IPS-20b (cell line): ENCODE results near the gene RSPH9.

Experiments used
- H3K27ac ChIP-seq: one replicate; pipeline ENCODE4 v1.5.1; 2013; ENCODE audit warnings: low read length
- H3K27me3 ChIP-seq: 2 replicates; pipeline ENCODE4 v1.6.1; 2013; ENCODE audit warnings: mild to moderate bottlenecking, low read length, inconsistent platforms; ENCODE audit not compliant: insufficient read depth
- H3K36me3 ChIP-seq: 2 replicates; pipeline ENCODE4 v1.6.1; 2013; ENCODE audit warnings: low read depth, mild to moderate bottlenecking, inconsistent platforms, low read length, moderate library complexity; ENCODE audit not compliant: insufficient read depth
- H3K4me1 ChIP-seq: 2 replicates; pipeline ENCODE4 v1.6.1; 2013; ENCODE audit warnings: mild to moderate bottlenecking, control low read depth, inconsistent platforms, low read length, moderate library complexity; ENCODE audit not compliant: insufficient read depth
- H3K4me3 ChIP-seq: 2 replicates; pipeline ENCODE4 v1.5.1; 2013; ENCODE audit warnings: mild to moderate bottlenecking, low read length, inconsistent platforms
- H3K9ac ChIP-seq: 2 replicates; pipeline ENCODE4 v1.6.1; 2013; ENCODE audit warnings: low read depth, mild to moderate bottlenecking, inconsistent platforms, low read length, moderate library complexity
- H3K9me3 ChIP-seq: 2 replicates; pipeline ENCODE4 v1.6.1; 2013; ENCODE audit warnings: mild to moderate bottlenecking, low read depth, low read length, inconsistent platforms; ENCODE audit not compliant: insufficient read depth

The RSPH9 gene

GRCh38 chr6:43671801-43672690, 27.2 kb downstream of the RSPH9 start:
- Histone ChIP-seq H3K27me3 (no peaks in the 10 kb centered on the region), H3K9me3 (no peaks in the 10 kb centered on the region), H3K4me3 (no peak overlapping the region), H3K36me3 (peaks cover 65% of the 10 kb centered on the region), H3K9ac (no peak overlapping the region), H3K27ac (no peak overlapping the region), H3K4me1 (peaks cover 10% of the 10 kb centered on the region; the same call in 1 of the 2 replicates)

- Histone ChIP-seq H3K9me3 (no peaks in the 10 kb centered on the region), H3K4me3 (no peak overlapping the region), H3K27ac (no peak overlapping the region), H3K36me3 (peaks cover 81% of the 10 kb centered on the region), H3K4me1 (peaks cover 3% of the 10 kb centered on the region; the same call in 1 of the 2 replicates), H3K9ac (no peak overlapping the region), H3K27me3 (no peaks in the 10 kb centered on the region)
Observed at GRCh38 chr6:43673444-43674084, 28.7 kb downstream of the RSPH9 start.

GRCh38 chr6:43674291-43674690, 29.5 kb downstream of the RSPH9 start:
- no peaks in the 10 kb centered on the region for H3K27me3 ChIP-seq
- H3K36me3 ChIP-seq = peaks cover 88% of the 10 kb centered on the region
- no peaks in the 10 kb centered on the region for H3K4me1 ChIP-seq
- no peaks in the 10 kb centered on the region for H3K9me3 ChIP-seq
- H3K9ac ChIP-seq = no peak overlapping the region
- no peak overlapping the region for H3K27ac ChIP-seq
- no peak overlapping the region for H3K4me3 ChIP-seq

- H3K4me3 ChIP-seq = no peak overlapping the region
- H3K36me3 ChIP-seq = peaks cover 94% of the 10 kb centered on the region
Observed at GRCh38 chr6:43674921-43675320, 30.1 kb downstream of the RSPH9 start.

GRCh38 chr6:43676962-43677606, 32.2 kb downstream of the RSPH9 start:
- Histone ChIP-seq H3K27me3 (no peaks in the 10 kb centered on the region), H3K9me3 (no peaks in the 10 kb centered on the region), H3K9ac (no peak overlapping the region), H3K4me3 (no peak overlapping the region), H3K36me3 (peaks cover 94% of the 10 kb centered on the region), H3K4me1 (no peaks in the 10 kb centered on the region), H3K27ac (no peak overlapping the region)

More at GRCh38 chr6:43674921-43675320, 30.1 kb downstream of the RSPH9 start:
- no peak overlapping the region for H3K9ac ChIP-seq
- H3K27ac ChIP-seq = no peak overlapping the region
- H3K9me3 ChIP-seq = no peaks in the 10 kb centered on the region
- H3K4me1 ChIP-seq = no peaks in the 10 kb centered on the region
- H3K27me3 ChIP-seq = no peaks in the 10 kb centered on the region

- Histone ChIP-seq H3K4me1 (no peaks in the 10 kb centered on the region), H3K27ac (no peak overlapping the region), H3K27me3 (no peaks in the 10 kb centered on the region), H3K9me3 (no peaks in the 10 kb centered on the region), H3K4me3 (no peak overlapping the region), H3K9ac (no peak overlapping the region), H3K36me3 (peaks cover 87% of the 10 kb centered on the region)
Observed at GRCh38 chr6:43677759-43678158, 32.9 kb downstream of the RSPH9 start.

- Histone ChIP-seq H3K36me3 (peaks cover 82% of the 10 kb centered on the region), H3K4me1 (no peaks in the 10 kb centered on the region), H3K9ac (no peak overlapping the region), H3K4me3 (no peak overlapping the region), H3K9me3 (no peaks in the 10 kb centered on the region), H3K27ac (no peak overlapping the region), H3K27me3 (no peaks in the 10 kb centered on the region)
Observed at GRCh38 chr6:43678341-43678740, 33.5 kb downstream of the RSPH9 start.

- H3K27ac ChIP-seq = no peak overlapping the region
- peaks cover 75% of the 10 kb centered on the region for H3K36me3 ChIP-seq
- no peaks in the 10 kb centered on the region for H3K9me3 ChIP-seq
- no peak overlapping the region for H3K4me3 ChIP-seq
- no peak overlapping the region for H3K9ac ChIP-seq
- H3K27me3 ChIP-seq = no peaks in the 10 kb centered on the region
- H3K4me1 ChIP-seq = no peaks in the 10 kb centered on the region
Observed at GRCh38 chr6:43679057-43679456, 34.2 kb downstream of the RSPH9 start.

GRCh38 chr6:43680308-43681200, 35.7 kb downstream of the RSPH9 start:
- no peak overlapping the region for H3K27ac ChIP-seq
- H3K9me3 ChIP-seq = no peaks in the 10 kb centered on the region
- no peak overlapping the region for H3K9ac ChIP-seq
- no peaks in the 10 kb centered on the region for H3K27me3 ChIP-seq
- H3K36me3 ChIP-seq = peaks cover 60% of the 10 kb centered on the region
- no peaks in the 10 kb centered on the region for H3K4me1 ChIP-seq
- H3K4me3 ChIP-seq = no peak overlapping the region

- Histone ChIP-seq H3K4me3 (no peak overlapping the region), H3K4me1 (peaks cover 4% of the 10 kb centered on the region), H3K27ac (no peak overlapping the region), H3K9ac (no peak overlapping the region), H3K27me3 (no peaks in the 10 kb centered on the region), H3K9me3 (no peaks in the 10 kb centered on the region), H3K36me3 (peaks cover 52% of the 10 kb centered on the region)
Observed at GRCh38 chr6:43681303-43681702, 36.5 kb downstream of the RSPH9 start.
